MM.1S (cell line): ENCODE data around the gene HYOU1.
"Not testable (repeated sequence)": the region's sequence is repeated elsewhere in the genome, so short reads cannot be mapped to it uniquely, and the experiment has no call there.

Experiments
- CTCF ChIP-seq: fragments of 300-600 bp; sonication (generic); IDR thresholded peaks from 2 replicates; pipeline ENCODE4 v1.5.1; 2016; ENCODE audit warnings: antibody characterized with exemption, low read length, mixed read lengths
- EZH2 ChIP-seq: fragments of 300-600 bp; sonication (generic); optimal IDR thresholded peaks from 2 replicates; pipeline ENCODE3; 2017; ENCODE audit warnings: low read depth, mild to moderate bottlenecking, antibody characterized with exemption, low read length, mixed read lengths

DNA sequence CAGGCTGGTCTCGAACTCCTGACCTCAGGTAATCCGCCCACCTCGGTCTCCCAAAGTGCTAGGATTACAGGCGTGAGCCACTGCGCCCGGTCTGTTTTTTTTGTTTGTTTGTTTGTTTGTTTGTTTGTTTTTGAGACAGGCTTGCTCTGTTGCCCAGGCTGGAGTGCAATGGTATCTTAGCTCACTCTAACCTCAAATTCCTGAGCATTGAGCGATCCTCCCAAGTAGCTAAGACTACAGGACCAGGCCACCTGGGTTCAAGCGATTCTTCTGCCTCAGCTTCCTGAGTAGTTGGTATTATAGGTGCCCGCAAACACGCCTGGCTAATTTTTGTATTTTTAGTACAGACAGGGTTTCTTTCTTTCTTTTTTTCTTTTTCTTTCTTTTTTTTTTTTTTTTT, 23.6 kb downstream of the HYOU1 start:
- not testable (repeated sequence) for TF ChIP-seq CTCF, EZH2
